HCT116 (cell line): Measurements from ENCODE around the gene KCNK4. TPM values are rescaled to one million over a fixed set of nuclear protein-coding genes. Genes with fewer than 3 reads are reported as not detected.

Experiments
- ATAC-seq: fragments of 200-7000 bp; cut with Tn5 transposase; 2 replicates; pipeline ENCODE4 v1.9.1; 2020; ENCODE audit warnings: mild to moderate bottlenecking, moderate library complexity
- BruUV-seq: library from RNA; stranded (reverse); fragments of 400-500 nt; replicated peaks from 2 replicates; lab custom pipeline; 2021; lab: Mats Ljungman, UMichigan
- CTCF ChIA-PET: fragments of 300-600 bp; sonication (Branson Sonifier 250); formaldehyde crosslinking; loops from one replicate; lab custom pipeline; 2021; ENCODE audit warnings: antibody characterized with exemption; lab: Charles Lee
- POLR2A ChIA-PET: fragments of 300-600, 350-600 bp; sonication (Branson Sonifier 250); formaldehyde crosslinking; loops from one replicate; lab custom pipeline; 2021; ENCODE audit warnings: antibody characterized with exemption; lab: Charles Lee
- RAD21 ChIA-PET, 2 experiments: fragments of 300-600 bp; sonication (Branson Sonifier 250); formaldehyde crosslinking; loops; one replicate each; lab custom pipeline; 2023; ENCODE audit warnings: low total read pairs in 2 of 2; ENCODE audit not compliant: uncharacterized antibody in 2 of 2, unreplicated experiment in 2 of 2, low non-redundant PET in 1 of 2; lab: Charles Lee
- DNase-seq: peaks from one replicate; pipeline ENCODE4 v3.0.0-alpha.2; 2010; ENCODE audit warnings: low read depth, low spot score
- H2AFZ ChIP-seq: fragments of 200-600 bp; shearing (Covaris generic), sonication (generic); 2 replicates; pipeline ENCODE4 v1.6.1; 2017; ENCODE audit warnings: low read depth, mixed run types, mixed read lengths, antibody characterized with exemption, low read length; ENCODE audit not compliant: poor library complexity, severe bottlenecking
- H3K27ac ChIP-seq: 2 replicates; pipeline ENCODE4 v1.5.1; 2012; ENCODE audit warnings: low read depth, low read length
- H3K27me3 ChIP-seq: fragments of 200-600 bp; sonication (generic); 2 replicates; pipeline ENCODE4 v1.6.1; 2016; ENCODE audit warnings: mixed run types, low read length, mixed read lengths; ENCODE audit not compliant: insufficient read depth
- H3K36me3 ChIP-seq, 2 experiments: fragments of 200-500 bp in 1 of 2; fragments of 200-600 bp in 1 of 2; sonication (Bioruptor generic) in 1 of 2; sonication (generic) in 1 of 2; 2 replicates each; pipeline versions ENCODE4 v1.5.1 to v1.6.1; 2014 to 2016; ENCODE audit warnings: low read length in 2 of 2, inconsistent platforms in 1 of 2, mixed read lengths in 1 of 2, mixed run types in 1 of 2; ENCODE audit not compliant: insufficient read depth in 2 of 2, control insufficient read depth in 1 of 2
- H3K4me1 ChIP-seq, 2 experiments: fragments of 200-600 bp in 1 of 2; sonication (generic) in 1 of 2; 2 replicates each; pipeline versions ENCODE4 v1.5.1 to v1.6.1; 2012 to 2017; ENCODE audit warnings: low read length in 2 of 2, inconsistent platforms in 1 of 2, mild to moderate bottlenecking in 1 of 2, mixed read lengths in 1 of 2, mixed run types in 1 of 2, moderate library complexity in 1 of 2; ENCODE audit not compliant: insufficient read depth in 2 of 2, control insufficient read depth in 1 of 2
- H3K4me2 ChIP-seq: fragments of 200-600 bp; sonication (generic); 2 replicates; pipeline ENCODE4 v1.6.1; 2017; ENCODE audit warnings: mixed run types, low read length, mixed read lengths
- H3K4me3 ChIP-seq, 2 experiments: fragments of 200-600 bp in 1 of 2; sonication (generic) in 1 of 2; replicated peaks in 1 of 2; 2 replicates each; pipeline ENCODE4 v1.5.1; 2011 to 2016; ENCODE audit warnings: low read length in 2 of 2, control low read depth in 1 of 2, low read depth in 1 of 2, mild to moderate bottlenecking in 1 of 2, mixed read lengths in 1 of 2, mixed run types in 1 of 2
- H3K79me2 ChIP-seq: fragments of 200-600 bp; sonication (generic); 2 replicates; pipeline ENCODE4 v1.6.1; 2017; ENCODE audit warnings: mild to moderate bottlenecking, mixed run types, low read length, moderate library complexity, mixed read lengths; ENCODE audit not compliant: insufficient read depth
- H3K9ac ChIP-seq: fragments of 200-600 bp; sonication (generic); 2 replicates; pipeline ENCODE4 v1.6.1; 2016; ENCODE audit warnings: low read length, mixed read lengths
- H3K9me2 ChIP-seq: fragments of 200-600 bp; sonication (generic), shearing (Covaris generic); 2 replicates; pipeline ENCODE4 v1.6.1; 2017; ENCODE audit warnings: mixed run types, mild to moderate bottlenecking, moderate library complexity; ENCODE audit not compliant: insufficient read depth
- H3K9me3 ChIP-seq, 2 experiments: fragments of 200-500 bp in 1 of 2; fragments of 200-600 bp in 1 of 2; sonication (Bioruptor generic) in 1 of 2; sonication (generic) in 1 of 2; 2 replicates each; pipeline ENCODE4 v1.6.1; 2014 to 2017; ENCODE audit warnings: low read length in 2 of 2, mixed read lengths in 2 of 2, inconsistent platforms in 1 of 2, low read depth in 1 of 2, mild to moderate bottlenecking in 1 of 2, mixed run types in 1 of 2, moderate library complexity in 1 of 2; ENCODE audit not compliant: control insufficient read depth in 1 of 2, insufficient read depth in 1 of 2
- H4K20me1 ChIP-seq: fragments of 200-600 bp; sonication (generic), shearing (Covaris generic); 2 replicates; pipeline ENCODE4 v1.6.1; 2017; ENCODE audit warnings: mixed run types, mild to moderate bottlenecking, moderate library complexity; ENCODE audit not compliant: insufficient read depth
- ATF3 ChIP-seq: IDR thresholded peaks from 2 replicates; pipeline ENCODE4 v1.6.1; 2012
- CBX3 ChIP-seq: IDR thresholded peaks from 2 replicates; pipeline ENCODE4 v1.6.1; 2012; ENCODE audit warnings: low read depth
- CEBPB ChIP-seq: IDR thresholded peaks from 2 replicates; pipeline ENCODE4 v1.6.1; 2012; ENCODE audit warnings: low read depth
- EZH2 ChIP-seq: fragments of 200-600 bp; sonication (generic); IDR thresholded peaks from 2 replicates; pipeline ENCODE4 v1.6.1; 2017; ENCODE audit warnings: antibody characterized with exemption, mixed run types
- EZH2phosphoT487 ChIP-seq: fragments of 200-600 bp; IDR thresholded peaks from 2 replicates; pipeline ENCODE4 v1.6.1; 2018; ENCODE audit warnings: antibody characterized with exemption, borderline replicate concordance
- FOSL1 ChIP-seq: IDR thresholded peaks from 2 replicates; pipeline ENCODE4 v1.6.1; 2012; ENCODE audit warnings: low read depth
- POLR2A ChIP-seq: IDR thresholded peaks from 2 replicates; pipeline ENCODE4 v1.7.0; 2011; ENCODE audit warnings: borderline replicate concordance; ENCODE audit not compliant: insufficient read depth, insufficient read length; ENCODE audit errors: extremely low read depth
- SIN3A ChIP-seq: IDR thresholded peaks from 2 replicates; pipeline ENCODE4 v1.6.1; 2012; ENCODE audit warnings: low read depth
- TCF7L2 ChIP-seq: IDR thresholded peaks from 2 replicates; pipeline ENCODE4 v1.7.0; 2011; ENCODE audit warnings: borderline replicate concordance, inconsistent platforms; ENCODE audit not compliant: insufficient read depth, insufficient read length; ENCODE audit errors: extremely low read depth
- YY1 ChIP-seq: IDR thresholded peaks from 2 replicates; pipeline ENCODE4 v1.6.1; 2011; ENCODE audit warnings: low read length, low read depth, moderate library complexity, mild to moderate bottlenecking; ENCODE audit not compliant: insufficient replicate concordance; ENCODE audit errors: extremely low read depth
- ZBTB33 ChIP-seq: IDR thresholded peaks from 2 replicates; pipeline ENCODE4 v1.6.1; 2011; ENCODE audit warnings: mild to moderate bottlenecking, low read length, moderate library complexity; ENCODE audit not compliant: insufficient replicate concordance; ENCODE audit errors: extremely low read depth
- ZNF274 ChIP-seq: fragments of 200-500 bp; sonication (Bioruptor generic); IDR thresholded peaks from 2 replicates; pipeline ENCODE4 v1.6.1; 2014; ENCODE audit warnings: mild to moderate bottlenecking, low read depth, low read length, inconsistent platforms
- intact Hi-C: fragments of 100-400 bp; cut with micrococcal nuclease; formaldehyde crosslinking; loops from 2 replicates; pipeline ENCODE4 v1.10.0; 2022
- total RNA-seq: library from RNA; stranded (reverse); gene quantifications from one replicate; pipeline ENCODE4 v1.2.1, GENCODE V29; 2021; ENCODE audit not compliant: unreplicated experiment

Gene KCNK4
- total RNA-seq, 1 experiment from 2014 or later, result not detected

GRCh38 chr11:64255135-64256128 is 35.7 kb upstream of the KCNK4 start:
- Histone ChIP-seq H3K9ac (no peak overlapping the region), H3K9me2 (no peaks in the 10 kb centered on the region), H3K27ac (no peak overlapping the region), H3K4me1 (peaks cover 16 to 37% of the 10 kb centered on the region in 2 experiments), H3K79me2 (peaks cover 41% of the 10 kb centered on the region), H3K4me3 (no peak overlapping the region), H3K27me3 (no peaks in the 10 kb centered on the region), H3K36me3 (peaks cover 27 to 41% of the 10 kb centered on the region in 2 experiments; a peak in 3 of 4 replicates), H3K9me3 (no peaks in the 10 kb centered on the region), H3K4me2 (no peak overlapping the region), H4K20me1 (no peaks in the 10 kb centered on the region), H2AFZ (no peak overlapping the region)
- ATAC-seq, result no peak
- ChIA-PET CTCF (interaction anchor here (1.1 kb wide), 1 partner anchor 49 kb away, joined by 3 read pairs; no protein-coding TSS in a partner anchor), RAD21 (no interaction called here), POLR2A (interaction anchor here (1.1 kb wide), 1 partner anchor 13 kb away, joined by 3 read pairs; no protein-coding TSS in a partner anchor)
- DNase-seq, result no peak
- intact Hi-C loops, result no loop called here
- TF ChIP-seq ZNF274 (no peak), YY1 (no peak), EZH2 (no peak), FOSL1 (no peak)
- BruUV-seq, result no TSS peak

- peaks cover 13 to 30% of the 10 kb centered on the region in 2 experiments for H3K4me1 ChIP-seq
- POLR2A ChIA-PET, result no interaction called here
- no peaks in the 10 kb centered on the region for H3K9me3 ChIP-seq
- H3K9me2 ChIP-seq, result no peaks in the 10 kb centered on the region
- peak overlapping the region; percentile 45; the same call in 1 of the 2 replicates for H3K27ac ChIP-seq
- ATAC-seq, result no peak
- H2AFZ ChIP-seq, result no peak overlapping the region
- H3K79me2 ChIP-seq, result peaks cover 41% of the 10 kb centered on the region
- no peaks in the 10 kb centered on the region for H3K27me3 ChIP-seq
- H3K4me3 ChIP-seq, result no peak overlapping the region
- no peak overlapping the region; the same call in 1 of the 2 replicates for H3K4me2 ChIP-seq
- RAD21 ChIA-PET, result no interaction called here
- CTCF ChIA-PET, result interaction anchor here (1.1 kb wide), 1 partner anchor 48 kb away, joined by 3 read pairs; no protein-coding TSS in a partner anchor
- no peak overlapping the region for H3K9ac ChIP-seq
- no peak for DNase-seq
- no TSS peak for BruUV-seq
- intact Hi-C loops, result no loop called here
- H4K20me1 ChIP-seq, result no peaks in the 10 kb centered on the region
- peaks cover 27 to 45% of the 10 kb centered on the region in 2 experiments; a peak in 3 of 4 replicates for H3K36me3 ChIP-seq
- TF ChIP-seq TCF7L2 (no peak), ZBTB33 (no peak), YY1 (no peak), POLR2A (no peak), FOSL1 (no peak), EZH2phosphoT487 (no peak), CBX3 (no peak), ATF3 (no peak), CEBPB (no peak), SIN3A (no peak)
Observed at GRCh38 chr11:64256300-64256699, 34.8 kb upstream of the KCNK4 start.
